OCI-LY7 (cell line): ENCODE results near the gene NOL8. TPM values are rescaled to one million over a fixed set of nuclear protein-coding genes. Genes with fewer than 3 reads are reported as not detected.

Source experiments
- BruUV-seq: library from RNA; stranded (reverse); fragments of 400-500 nt; replicated peaks from 2 replicates; lab custom pipeline; 2021; lab: Mats Ljungman, UMichigan
- CTCF ChIA-PET: fragments of 300-600 bp; sonication (Branson Sonifier 250); formaldehyde crosslinking; loops from one replicate; lab custom pipeline; 2022; ENCODE audit warnings: antibody characterized with exemption; ENCODE audit not compliant: unreplicated experiment; lab: Charles Lee
- POLR2A ChIA-PET: fragments of 300-600 bp; sonication (Branson Sonifier 250); formaldehyde crosslinking; loops from one replicate; lab custom pipeline; 2022; ENCODE audit warnings: antibody characterized with exemption; lab: Charles Lee
- DNase-seq: peaks from one replicate; pipeline ENCODE4 v3.0.0-alpha.2; 2015; ENCODE audit warnings: low spot score
- H2AFZ ChIP-seq: fragments of 200-600 bp; sonication (generic), shearing (Covaris generic); 2 replicates; pipeline ENCODE4 v1.6.1; 2014; ENCODE audit warnings: mild to moderate bottlenecking, antibody characterized with exemption, low read length, moderate library complexity
- H3K27ac ChIP-seq: fragments of 200-600 bp; sonication (generic); 2 replicates; pipeline ENCODE4 v1.5.1; 2014; ENCODE audit warnings: mixed run types, low read depth, mild to moderate bottlenecking, moderate library complexity, low read length, inconsistent platforms; ENCODE audit not compliant: poor library complexity, severe bottlenecking
- H3K36me3 ChIP-seq: fragments of 200-600 bp; sonication (generic); 2 replicates; pipeline ENCODE4 v1.6.1; 2014; ENCODE audit warnings: mild to moderate bottlenecking, antibody characterized with exemption, low read length, moderate library complexity, mixed read lengths; ENCODE audit not compliant: insufficient read depth
- H3K4me1 ChIP-seq: fragments of 200-600 bp; sonication (generic); 2 replicates; pipeline ENCODE4 v1.5.1; 2014; ENCODE audit warnings: mild to moderate bottlenecking, low read length; ENCODE audit not compliant: insufficient read depth, poor library complexity, severe bottlenecking
- H3K4me2 ChIP-seq: fragments of 200-600 bp; sonication (generic); 2 replicates; pipeline ENCODE4 v1.6.1; 2014; ENCODE audit warnings: mild to moderate bottlenecking, low read length
- H3K4me3 ChIP-seq: fragments of 200-600 bp; sonication (generic); 2 replicates; pipeline ENCODE4 v1.5.1; 2014; ENCODE audit warnings: mild to moderate bottlenecking, low read depth, low read length; ENCODE audit not compliant: poor library complexity, severe bottlenecking
- H3K79me2 ChIP-seq: fragments of 200-600 bp; sonication (generic); 2 replicates; pipeline ENCODE4 v1.6.1; 2016; ENCODE audit warnings: low read depth, mild to moderate bottlenecking, low read length, moderate library complexity, mixed read lengths; ENCODE audit not compliant: insufficient read depth
- H3K9me2 ChIP-seq: fragments of 200-600 bp; sonication (generic); 2 replicates; pipeline ENCODE4 v1.6.1; 2016; ENCODE audit warnings: mild to moderate bottlenecking, low read length, mixed read lengths; ENCODE audit not compliant: insufficient read depth
- H3K9me3 ChIP-seq: fragments of 200-600 bp; sonication (generic); 2 replicates; pipeline ENCODE4 v1.6.1; 2014; ENCODE audit warnings: mild to moderate bottlenecking, mixed run types, low read length, mixed read lengths
- H4K20me1 ChIP-seq: fragments of 200-600 bp; sonication (generic); 2 replicates; pipeline ENCODE4 v1.6.1; 2014; ENCODE audit warnings: mild to moderate bottlenecking, antibody characterized with exemption, low read length, moderate library complexity, mixed read lengths; ENCODE audit not compliant: insufficient read depth
- EZH2phosphoT487 ChIP-seq: fragments of 200-600 bp; sonication (generic); IDR thresholded peaks from 2 replicates; pipeline ENCODE4 v1.6.1; 2018; ENCODE audit warnings: low read depth, borderline replicate concordance, mild to moderate bottlenecking, mixed run types, antibody characterized with exemption, low read length, moderate library complexity, mixed read lengths
- intact Hi-C: fragments of 100-400 bp; cut with micrococcal nuclease; formaldehyde crosslinking; loops from one replicate; pipeline ENCODE4 v1.10.0; 2022; ENCODE audit not compliant: unreplicated experiment
- total RNA-seq, 2 experiments: library from RNA; depleted of rRNA in 1 of 2; stranded (reverse); fragments of >200 nt in 1 of 2; shearing (Covaris generic) in 1 of 2; gene quantifications; 2 replicates each; pipeline ENCODE4 v1.2.3, GENCODE V29; 2014 to 2022
- TF ChIP-seq, protein P1 (sequence below): fragments of 200-600 bp; sonication (generic); conservative IDR thresholded peaks from 2 replicates; pipeline ENCODE4 v1.5.1; 2014; ENCODE audit warnings: mild to moderate bottlenecking, antibody characterized with exemption, low read length, moderate library complexity, mixed read lengths

The NOL8 gene
- total RNA-seq, 2 experiments from 2014 or later, result 29.3 to 63.6 TPM

DNA sequence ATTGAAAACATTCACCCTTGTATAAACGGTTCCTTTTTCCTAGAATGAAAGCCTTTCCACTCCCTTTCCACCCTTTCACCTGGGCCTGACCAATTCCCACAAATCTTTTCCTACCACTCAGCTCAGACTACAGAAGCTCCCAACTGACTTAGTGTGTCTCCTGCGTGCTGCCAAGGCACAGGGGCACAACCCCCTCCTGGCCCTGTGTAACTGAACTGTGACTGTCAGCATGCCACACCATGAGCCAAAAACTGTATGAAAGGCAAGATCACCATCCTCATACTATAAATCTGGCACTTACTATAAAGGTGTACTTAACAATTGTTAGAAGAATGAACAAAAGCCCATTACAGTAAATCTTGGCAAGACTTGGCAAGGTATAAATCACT lies 11.5 kb downstream of the NOL8 start:
- H3K27ac ChIP-seq, result no peak overlapping the region
- no peak overlapping the region for H2AFZ ChIP-seq
- H3K36me3 ChIP-seq, result peaks cover 93% of the 10 kb centered on the region
- intact Hi-C loops, result no loop called here
- BruUV-seq, result no TSS peak
- H4K20me1 ChIP-seq, result peaks cover 5% of the 10 kb centered on the region
- DNase-seq, result no peak
- no peak overlapping the region for H3K4me3 ChIP-seq
- TF ChIP-seq EZH2phosphoT487, result no peak
- TF ChIP-seq, protein P1, sequence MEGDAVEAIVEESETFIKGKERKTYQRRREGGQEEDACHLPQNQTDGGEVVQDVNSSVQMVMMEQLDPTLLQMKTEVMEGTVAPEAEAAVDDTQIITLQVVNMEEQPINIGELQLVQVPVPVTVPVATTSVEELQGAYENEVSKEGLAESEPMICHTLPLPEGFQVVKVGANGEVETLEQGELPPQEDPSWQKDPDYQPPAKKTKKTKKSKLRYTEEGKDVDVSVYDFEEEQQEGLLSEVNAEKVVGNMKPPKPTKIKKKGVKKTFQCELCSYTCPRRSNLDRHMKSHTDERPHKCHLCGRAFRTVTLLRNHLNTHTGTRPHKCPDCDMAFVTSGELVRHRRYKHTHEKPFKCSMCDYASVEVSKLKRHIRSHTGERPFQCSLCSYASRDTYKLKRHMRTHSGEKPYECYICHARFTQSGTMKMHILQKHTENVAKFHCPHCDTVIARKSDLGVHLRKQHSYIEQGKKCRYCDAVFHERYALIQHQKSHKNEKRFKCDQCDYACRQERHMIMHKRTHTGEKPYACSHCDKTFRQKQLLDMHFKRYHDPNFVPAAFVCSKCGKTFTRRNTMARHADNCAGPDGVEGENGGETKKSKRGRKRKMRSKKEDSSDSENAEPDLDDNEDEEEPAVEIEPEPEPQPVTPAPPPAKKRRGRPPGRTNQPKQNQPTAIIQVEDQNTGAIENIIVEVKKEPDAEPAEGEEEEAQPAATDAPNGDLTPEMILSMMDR, result no peak
- ChIA-PET CTCF (no interaction called here), POLR2A (interaction anchor here (1.1 to 1.2 kb wide), 2 partner anchors 12 to 22 kb away, joined by 4 to 6 read pairs; no protein-coding TSS in a partner anchor)
- peaks cover 7% of the 10 kb centered on the region; the same call in 1 of the 2 replicates for H3K79me2 ChIP-seq
- no peaks in the 10 kb centered on the region for H3K4me1 ChIP-seq
- H3K4me2 ChIP-seq, result no peak overlapping the region
- no peaks in the 10 kb centered on the region for H3K9me2 ChIP-seq
- H3K9me3 ChIP-seq, result no peaks in the 10 kb centered on the region

DNA sequence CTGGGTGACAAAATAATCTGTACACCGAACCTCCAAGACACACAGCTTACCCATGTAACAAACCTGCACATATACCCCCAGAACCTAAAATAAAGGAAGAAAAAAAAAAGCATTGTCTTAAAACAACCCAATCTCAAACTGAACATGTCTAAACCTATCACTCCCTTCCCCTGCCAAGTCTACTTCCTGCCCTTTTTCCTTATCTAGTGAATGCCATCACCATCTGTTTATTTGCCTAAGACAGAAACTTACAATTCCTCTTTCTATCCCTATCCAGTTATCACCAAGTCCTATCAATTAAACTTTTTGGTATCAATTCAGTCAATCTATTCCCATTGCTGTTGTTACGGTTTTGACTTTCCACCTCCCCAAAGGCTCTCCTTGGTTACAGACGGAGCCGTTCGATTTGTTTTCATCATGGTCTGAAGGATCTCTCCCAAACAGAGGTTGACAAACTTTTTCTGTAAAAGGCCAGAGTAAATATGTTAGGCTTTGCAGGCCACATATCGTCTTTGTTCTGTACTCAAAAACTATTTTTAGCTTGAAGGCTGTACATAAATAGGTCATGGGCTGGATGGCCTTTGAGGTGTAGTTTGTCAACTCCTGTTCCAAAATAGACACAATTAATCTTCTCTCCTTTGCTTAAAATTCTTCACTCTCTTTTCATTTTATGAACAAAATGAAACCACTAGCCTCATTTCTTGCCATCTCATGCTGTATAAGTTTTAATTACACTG lies 12.1 kb downstream of the NOL8 start:
- Histone ChIP-seq H4K20me1 (peaks cover 5% of the 10 kb centered on the region), H3K9me3 (no peaks in the 10 kb centered on the region), H3K4me3 (no peak overlapping the region), H3K9me2 (no peaks in the 10 kb centered on the region), H2AFZ (no peak overlapping the region), H3K4me2 (no peak overlapping the region), H3K36me3 (peaks cover 93% of the 10 kb centered on the region), H3K79me2 (peaks cover 7% of the 10 kb centered on the region; the same call in 1 of the 2 replicates), H3K4me1 (no peaks in the 10 kb centered on the region), H3K27ac (no peak overlapping the region)
- TF ChIP-seq, protein P1, result no peak
- ChIA-PET CTCF (no interaction called here), POLR2A (interaction anchor here (0.6 to 1.2 kb wide), 4 partner anchors 8 to 326 kb away, joined by 3 to 6 read pairs (median 4); no protein-coding TSS in a partner anchor)
- intact Hi-C loops, result no loop called here
- no peak for DNase-seq
- no TSS peak for BruUV-seq

DNA sequence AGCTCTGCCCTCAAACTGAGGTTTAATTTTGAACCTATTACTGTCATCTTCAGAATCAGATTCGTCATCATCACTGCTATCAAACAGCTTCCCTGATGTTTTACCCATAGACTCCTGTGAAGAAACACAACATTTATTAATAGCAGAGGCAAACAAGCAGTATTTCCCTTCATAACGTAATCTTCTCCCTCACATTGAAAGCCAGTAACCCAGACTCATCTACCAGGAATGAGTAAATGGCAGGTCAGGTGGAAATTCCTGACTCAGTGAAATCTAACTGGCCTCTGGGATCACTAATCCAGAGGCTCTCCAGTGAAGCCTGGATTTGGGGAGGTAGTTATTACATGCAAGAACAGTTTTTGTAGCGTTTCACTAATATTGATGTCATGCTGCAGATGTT lies 14.6 kb downstream of the NOL8 start:
- no peaks in the 10 kb centered on the region for H3K9me3 ChIP-seq
- TF ChIP-seq EZH2phosphoT487, result no peak
- TF ChIP-seq, protein P1, result no peak
- DNase-seq, result no peak

More for the DNA sequence above, 14.6 kb downstream of the NOL8 start:
- intact Hi-C loops, result no loop called here
- H3K4me1 ChIP-seq, result no peaks in the 10 kb centered on the region
- no peak overlapping the region for H3K27ac ChIP-seq
- peaks cover 7% of the 10 kb centered on the region; the same call in 1 of the 2 replicates for H3K79me2 ChIP-seq
- no peak overlapping the region for H3K4me3 ChIP-seq
- no peak overlapping the region for H3K4me2 ChIP-seq
- H3K9me2 ChIP-seq, result no peaks in the 10 kb centered on the region
- ChIA-PET POLR2A (no interaction called here), CTCF (no interaction called here)
- BruUV-seq, result no TSS peak
- no peak overlapping the region for H2AFZ ChIP-seq
- H4K20me1 ChIP-seq, result peaks cover 5% of the 10 kb centered on the region
- H3K36me3 ChIP-seq, result peaks cover 95% of the 10 kb centered on the region
